PFSK-1 (cell line): ENCODE data around the gene KLHL8.

Experiments
- FOXP2 ChIP-seq: optimal IDR thresholded peaks from 2 replicates; pipeline ENCODE3; 2011; ENCODE audit warnings: borderline replicate concordance, control low read depth, inconsistent platforms; ENCODE audit not compliant: insufficient read depth; ENCODE audit errors: extremely low read length, extremely low read depth
- POLR2AphosphoS5 ChIP-seq: IDR thresholded peaks from 2 replicates; pipeline ENCODE4 v1.6.1; 2012; ENCODE audit warnings: low read depth, mild to moderate bottlenecking, control low read depth, low read length, moderate library complexity
- REST ChIP-seq, 2 experiments: IDR thresholded peaks; 2 replicates each; pipeline versions ENCODE4 v1.6.1 to v1.8.0; 2011 to 2012; ENCODE audit warnings: low read depth in 2 of 2, low read length in 2 of 2, control low read depth in 1 of 2, inconsistent platforms in 1 of 2, mild to moderate bottlenecking in 1 of 2, moderate library complexity in 1 of 2; ENCODE audit not compliant: insufficient read depth in 1 of 2
- SIN3A ChIP-seq: IDR thresholded peaks from 2 replicates; pipeline ENCODE4 v1.6.1; 2012; ENCODE audit warnings: mild to moderate bottlenecking, low read length, moderate library complexity, borderline replicate concordance; ENCODE audit not compliant: insufficient read depth
- TAF1 ChIP-seq: IDR thresholded peaks from 2 replicates; pipeline ENCODE4 v1.6.1; 2012; ENCODE audit warnings: low read length, control low read depth, borderline replicate concordance; ENCODE audit not compliant: insufficient read depth

GRCh38 chr4:87120411-87121162 is 99.8 kb downstream of the KLHL8 start:
- no peak for TF ChIP-seq SIN3A
- no peak for TF ChIP-seq REST (IDR thresholded peaks at IDR 0.05; ENCODE audit: insufficient read depth in 1 of 2, low read depth in 2 of 2, low read length in 2 of 2)
- no peak for TF ChIP-seq TAF1
- TF ChIP-seq POLR2AphosphoS5 = no peak
- no peak for TF ChIP-seq FOXP2
